Right lobe of liver (tissue), 6 donors: ENCODE measurements around the gene PCBP4. TPM values are rescaled to one million over a fixed set of nuclear protein-coding genes. Genes with fewer than 3 reads are reported as not detected.
A peak's percentile ranks its signal among the peaks of the same experiment; 100 is the strongest.

Source experiments
- ATAC-seq, 4 donors: fragments of 200-7000 bp; cut with Tn5 transposase; one replicate each; pipeline ENCODE4 v1.9.1; 2020; ENCODE audit warnings: mild to moderate bottlenecking in 4 of 4, moderate library complexity in 4 of 4
- DNase-seq, 3 donors: peaks; one replicate each; pipeline ENCODE4 v3.0.0-alpha.2; 2020
- H3K27ac ChIP-seq, 3 donors: fragments of 200-600 bp; one replicate each; pipeline ENCODE4 v1.8.0; 2022
- H3K27me3 ChIP-seq, 2 donors: fragments of 200-600 bp; one replicate each; pipeline ENCODE4 v1.8.0; 2022
- H3K36me3 ChIP-seq, 4 donors: fragments of 200-600 bp; sonication (generic) in 1 of 4; one replicate each; pipeline versions ENCODE4 v1.5.1 to v1.8.0; 2017 to 2022; ENCODE audit warnings: control low read depth in 1 of 4
- H3K4me1 ChIP-seq, 4 donors: fragments of 200-600 bp; sonication (generic) in 1 of 4; one replicate each; pipeline versions ENCODE4 v1.5.1 to v1.8.0; 2017 to 2022; ENCODE audit warnings: control low read depth in 1 of 4
- H3K4me3 ChIP-seq, 3 donors: fragments of 200-600 bp; one replicate each; pipeline ENCODE4 v1.8.0; 2022
- H3K9me3 ChIP-seq, 4 donors: fragments of 200-600 bp; sonication (generic) in 1 of 4; one replicate each; pipeline versions ENCODE4 v1.5.1 to v1.8.0; 2017 to 2022; ENCODE audit warnings: control low read depth in 1 of 4
- CTCF ChIP-seq, 4 donors: fragments of 200-600 bp in 3 of 4; fragments of 450-650 bp in 1 of 4; IDR thresholded peaks; one replicate each; pipeline versions ENCODE4 v1.5.1 to v1.8.0; 2016 to 2022; ENCODE audit warnings: antibody characterized with exemption in 4 of 4, mild to moderate bottlenecking in 2 of 4
- POLR2A ChIP-seq: fragments of 450-650 bp; IDR thresholded peaks from one replicate; pipeline ENCODE4 v1.6.1; 2017; ENCODE audit warnings: antibody characterized with exemption, mild to moderate bottlenecking
- WGBS: methylation state at CpG from one replicate; pipeline ENCODE4 v1.1.6; 2018; ENCODE audit warnings: low coverage, low lambda C conversion rate; ENCODE audit not compliant: insufficient coverage; ENCODE audit errors: missing lambda C conversion rate; 5-methylcytosine and 5-hydroxymethylcytosine counted together
- intact Hi-C, 2 donors: fragments of 100-400 bp; cut with DNase I; formaldehyde crosslinking; loops; one replicate each; pipeline versions ENCODE4 v1.11.2 to v1.14.1; 2022
- long read RNA-seq: library from polyadenylated mRNA; unstranded; transcript quantifications from one replicate; pipeline ENCODE4 v2.0.0, GENCODE V29; 2019
- total RNA-seq, 6 experiments: library from RNA; depleted of rRNA in 2 of 6; stranded (reverse); fragments of >200 nt in 2 of 6; fragmentation: NEBNext Ultra II Directional in 3 of 6; extraction: Animal tissue kit (Norgen Biotek cat#: 25700) in 3 of 6; gene quantifications; one replicate each; pipeline versions ENCODE4 v1.1.0 to v1.2.4, GENCODE V29; 2016 to 2023
- donor health status: DM: no; HTN: yes; CAD: no.
- donor health status: DM: no; HTN: no; CAD: no.
- donor health status: DM: no; HTN: no; CAD: no.
- donor health status: DM: no; HTN: yes; CAD: no.
- donor health status: DM: no; HTN: yes; CAD: no.

PCBP4 gene
- total RNA-seq: 10 to 100 TPM in 3 of 6 experiments, 1 to 10 TPM in 3; 6.5 to 19.2 (median 11.7) TPM
- long read RNA-seq: 0 reads

- TF ChIP-seq POLR2A: peak; percentile 68
- TF ChIP-seq CTCF (IDR thresholded peaks at IDR 0.05): no peak
- Histone ChIP-seq H3K36me3 (no peaks in the 10 kb centered on the region), H3K9me3 (no peaks in the 10 kb centered on the region), H3K4me1 (peaks cover 0 to 34% (median 12%) of the 10 kb centered on the region in 4 donors), H3K27ac (peak within 1 kb of the TSS; percentile 47 to 80 (median 55)), H3K4me3 (peak within 1 kb of the TSS; percentile 57 to 63 (median 62)), H3K27me3 (no peaks in the 10 kb centered on the region)
- intact Hi-C loops: no loop called here
- WGBS: 0% methylated on average over 11 of the region's 90 CpGs
- DNase-seq (peak in 1 of 3 donors; percentile 77), ATAC-seq (peak; percentile 48 to 71 (median 59))
Observed at GRCh38 chr3:51967384-51968169, at the start of gene PCBP4. Gene PCBP4 (minus strand): TSS chr3:51967454. CDS start chr3:51961240, 6,214 bp downstream.

- no peak for ATAC-seq
- no peaks in the 10 kb centered on the region for H3K36me3 ChIP-seq
- no peak overlapping the region for H3K27ac ChIP-seq
- no peaks in the 10 kb centered on the region for H3K27me3 ChIP-seq
- H3K9me3 ChIP-seq: no peaks in the 10 kb centered on the region
- no peak for DNase-seq
- no peak overlapping the region for H3K4me3 ChIP-seq
- no peak for TF ChIP-seq CTCF (IDR thresholded peaks at IDR 0.05)
- TF ChIP-seq POLR2A: no peak
- intact Hi-C loops: no loop called here
- 78% methylated on average over 3 of the region's 13 CpGs for WGBS
- H3K4me1 ChIP-seq: no peaks in the 10 kb centered on the region
Observed at GRCh38 chr3:52015438-52016228, 48.4 kb upstream of the PCBP4 start.

GRCh38 chr3:52014613-52015012 lies 47.4 kb upstream of the PCBP4 start:
- H3K9me3 ChIP-seq: no peaks in the 10 kb centered on the region
- WGBS: 40% methylated on average over 1 of the region's 8 CpGs

More at GRCh38 chr3:52014613-52015012, 47.4 kb upstream of the PCBP4 start:
- ATAC-seq: peak in 2 of 4 donors; percentile 14 to 23
- no peak overlapping the region for H3K4me3 ChIP-seq
- H3K27me3 ChIP-seq: no peaks in the 10 kb centered on the region
- no peaks in the 10 kb centered on the region for H3K4me1 ChIP-seq
- no peak overlapping the region for H3K27ac ChIP-seq
- DNase-seq: no peak
- intact Hi-C loops: no loop called here
- peak in 1 of 4 donors; percentile 5 for TF ChIP-seq CTCF (IDR thresholded peaks at IDR 0.05)
- no peak for TF ChIP-seq POLR2A
- no peaks in the 10 kb centered on the region for H3K36me3 ChIP-seq
